Thyroid gland (tissue), 4 donors: ENCODE measurements around the gene CACNA1A. TPM values are rescaled to one million over a fixed set of nuclear protein-coding genes. Genes with fewer than 3 reads are reported as not detected.

Experiments
- DNase-seq, 2 donors: peaks; one replicate each; pipeline ENCODE4 v3.0.0-alpha.2; 2019
- H3K27ac ChIP-seq, 3 donors: fragments of 200-600 bp; sonication (generic); 1 replicate in 2 of 3; 2 replicates in 1 of 3; pipeline ENCODE4 v1.5.1; 2016 to 2019; ENCODE audit warnings: mild to moderate bottlenecking in 1 of 3, moderate library complexity in 1 of 3
- H3K27me3 ChIP-seq: fragments of 200-600 bp; sonication (generic); one replicate; pipeline ENCODE4 v1.5.1; 2019
- H3K36me3 ChIP-seq, 2 donors: fragments of 200-600 bp; sonication (generic); one replicate each; pipeline ENCODE4 v1.5.1; 2016 to 2019
- H3K4me1 ChIP-seq, 2 donors: fragments of 200-600 bp; sonication (generic); one replicate each; pipeline ENCODE4 v1.5.1; 2017 to 2019
- H3K4me3 ChIP-seq, 3 donors: fragments of 200-600 bp; sonication (generic); replicated peaks in 1 of 3; 1 replicate in 2 of 3; 2 replicates in 1 of 3; pipeline ENCODE4 v1.5.1; 2016; ENCODE audit warnings: mild to moderate bottlenecking in 1 of 3
- H3K9me3 ChIP-seq: fragments of 200-600 bp; sonication (generic); one replicate; pipeline ENCODE4 v1.5.1; 2017
- POLR2A ChIP-seq, 2 donors: fragments of 450-650 bp; IDR thresholded peaks; one replicate each; pipeline ENCODE4 v1.6.1; 2017; ENCODE audit warnings: antibody characterized with exemption in 2 of 2, mild to moderate bottlenecking in 2 of 2, moderate library complexity in 1 of 2
- WGBS, 2 donors: methylation state at CpG; one replicate each; pipeline ENCODE4 v1.1.5; 2017; 5-methylcytosine and 5-hydroxymethylcytosine counted together
- intact Hi-C: fragments of 100-400 bp; cut with DNase I; formaldehyde crosslinking; loops from one replicate; pipeline ENCODE4 v1.15.1; 2023
- total RNA-seq, 4 donors: library from RNA; depleted of rRNA; stranded (reverse); fragments of >200 nt; gene quantifications; one replicate each; pipeline ENCODE4 v1.2.3, GENCODE V29; 2016
- TF ChIP-seq, protein P1 (sequence below), 6 experiments: fragments of 200-600 bp in 3 of 6; fragments of 450-650 bp in 3 of 6; sonication (generic) in 3 of 6; IDR thresholded peaks; one replicate each; pipeline ENCODE4 v1.5.1; 2016 to 2019; ENCODE audit warnings: antibody characterized with exemption in 6 of 6, mild to moderate bottlenecking in 2 of 6, inconsistent platforms in 1 of 6, moderate library complexity in 1 of 6

CACNA1A gene
- total RNA-seq, 4 donors from 2014 or later, result 0.27 to 2.5 (median 0.80) TPM

DNA sequence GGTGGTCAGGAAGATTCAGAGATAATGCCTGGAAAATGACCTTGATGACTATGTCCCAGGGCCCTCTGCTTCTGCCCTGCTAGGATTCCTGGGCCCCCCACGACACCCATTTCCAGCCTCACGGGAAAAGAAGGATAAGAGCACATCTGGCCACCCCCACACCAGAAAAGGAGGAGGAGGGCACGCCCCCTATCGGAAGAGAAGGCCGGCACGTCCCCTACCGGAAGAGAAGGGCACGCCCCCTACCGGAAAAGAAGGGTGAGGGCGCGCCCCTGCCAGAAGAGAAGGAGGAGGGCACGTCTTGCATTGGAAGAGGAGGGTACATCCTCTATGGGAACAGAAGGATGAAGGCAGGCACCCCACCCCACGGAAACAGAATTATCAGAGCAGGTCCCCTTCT is 271.8 kb downstream of the CACNA1A start:
- Histone ChIP-seq H3K4me3 (no peak overlapping the region), H3K4me1 (no peaks in the 10 kb centered on the region), H3K27ac (no peak overlapping the region), H3K27me3 (no peaks in the 10 kb centered on the region), H3K9me3 (no peaks in the 10 kb centered on the region), H3K36me3 (no peaks in the 10 kb centered on the region)
- peak; percentile 46 to 63 for DNase-seq
- intact Hi-C loops, result loop anchor here (10.0 kb wide), 1 partner anchor 260 kb away; no protein-coding TSS in a partner anchor
- 12 to 40% methylated on average over 11 to 13 of the region's 13 CpGs for WGBS, 2 donors
- TF ChIP-seq, protein P1, sequence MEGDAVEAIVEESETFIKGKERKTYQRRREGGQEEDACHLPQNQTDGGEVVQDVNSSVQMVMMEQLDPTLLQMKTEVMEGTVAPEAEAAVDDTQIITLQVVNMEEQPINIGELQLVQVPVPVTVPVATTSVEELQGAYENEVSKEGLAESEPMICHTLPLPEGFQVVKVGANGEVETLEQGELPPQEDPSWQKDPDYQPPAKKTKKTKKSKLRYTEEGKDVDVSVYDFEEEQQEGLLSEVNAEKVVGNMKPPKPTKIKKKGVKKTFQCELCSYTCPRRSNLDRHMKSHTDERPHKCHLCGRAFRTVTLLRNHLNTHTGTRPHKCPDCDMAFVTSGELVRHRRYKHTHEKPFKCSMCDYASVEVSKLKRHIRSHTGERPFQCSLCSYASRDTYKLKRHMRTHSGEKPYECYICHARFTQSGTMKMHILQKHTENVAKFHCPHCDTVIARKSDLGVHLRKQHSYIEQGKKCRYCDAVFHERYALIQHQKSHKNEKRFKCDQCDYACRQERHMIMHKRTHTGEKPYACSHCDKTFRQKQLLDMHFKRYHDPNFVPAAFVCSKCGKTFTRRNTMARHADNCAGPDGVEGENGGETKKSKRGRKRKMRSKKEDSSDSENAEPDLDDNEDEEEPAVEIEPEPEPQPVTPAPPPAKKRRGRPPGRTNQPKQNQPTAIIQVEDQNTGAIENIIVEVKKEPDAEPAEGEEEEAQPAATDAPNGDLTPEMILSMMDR (IDR thresholded peaks at IDR 0.05), result peak; percentile 19 to 68 (median 36)
- TF ChIP-seq POLR2A (IDR thresholded peaks at IDR 0.05), result no peak

DNA sequence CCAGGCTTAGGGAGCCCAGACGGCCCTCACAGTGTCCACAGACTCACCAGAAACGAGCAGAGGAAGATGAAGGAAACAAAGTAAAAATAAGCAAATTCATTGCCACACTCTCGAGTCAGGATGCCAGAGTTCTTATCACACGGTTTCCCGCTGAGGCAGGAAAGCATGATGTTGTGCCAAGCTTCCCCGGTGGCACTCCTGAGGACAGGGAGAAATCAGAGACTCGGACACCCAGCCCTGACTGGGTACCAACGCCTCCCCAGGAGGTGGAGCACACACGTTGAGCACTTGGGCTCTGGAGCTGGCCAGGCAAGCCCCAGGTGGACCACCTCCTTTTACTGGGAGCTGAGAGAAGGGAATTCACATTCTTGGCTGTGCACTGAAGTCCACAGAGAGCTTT is 274.6 kb downstream of the CACNA1A start:
- Histone ChIP-seq H3K27me3 (no peaks in the 10 kb centered on the region), H3K36me3 (no peaks in the 10 kb centered on the region), H3K27ac (no peak overlapping the region), H3K4me1 (no peaks in the 10 kb centered on the region), H3K4me3 (no peak overlapping the region), H3K9me3 (no peaks in the 10 kb centered on the region)
- intact Hi-C loops, result loop anchor here (10.0 kb wide), 1 partner anchor 257 kb away; no protein-coding TSS in a partner anchor
- DNase-seq, result no peak
- TF ChIP-seq POLR2A (IDR thresholded peaks at IDR 0.05), result no peak
- TF ChIP-seq, protein P1 (IDR thresholded peaks at IDR 0.05), result no peak
- WGBS, 2 donors, result 21 to 30% methylated on average over 9 of the region's 9 CpGs

DNA sequence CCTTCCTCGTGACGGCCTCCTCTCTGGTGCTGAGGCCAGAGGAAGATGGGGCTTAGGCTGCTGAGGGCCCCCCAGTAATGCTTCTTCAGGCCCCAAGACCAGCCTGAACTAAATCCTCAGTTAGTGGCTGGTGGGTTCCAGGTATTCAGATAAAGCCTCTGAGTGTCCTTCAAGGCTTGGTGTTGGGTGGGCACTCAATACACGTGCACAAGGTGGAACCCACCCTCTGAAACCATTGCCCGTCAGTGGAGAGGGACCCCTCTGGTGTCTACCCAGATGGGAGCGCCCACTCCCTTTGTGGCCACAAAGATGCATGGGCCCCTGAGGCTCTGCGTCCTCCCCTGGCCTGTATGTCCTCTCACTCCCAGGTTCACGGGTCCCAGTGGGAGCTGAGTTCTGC is 277.0 kb downstream of the CACNA1A start:
- no peak for DNase-seq
- H3K27ac ChIP-seq, result no peak overlapping the region
- 77 to 90% methylated on average over 4 to 7 of the region's 7 CpGs for WGBS, 2 donors
- TF ChIP-seq POLR2A (IDR thresholded peaks at IDR 0.05), result no peak
- TF ChIP-seq, protein P1 (IDR thresholded peaks at IDR 0.05), result no peak
- intact Hi-C loops, result no loop called here
- no peak overlapping the region for H3K4me3 ChIP-seq
- no peaks in the 10 kb centered on the region for H3K36me3 ChIP-seq
- H3K9me3 ChIP-seq, result no peaks in the 10 kb centered on the region
- H3K4me1 ChIP-seq, result no peaks in the 10 kb centered on the region
- H3K27me3 ChIP-seq, result no peaks in the 10 kb centered on the region

DNA sequence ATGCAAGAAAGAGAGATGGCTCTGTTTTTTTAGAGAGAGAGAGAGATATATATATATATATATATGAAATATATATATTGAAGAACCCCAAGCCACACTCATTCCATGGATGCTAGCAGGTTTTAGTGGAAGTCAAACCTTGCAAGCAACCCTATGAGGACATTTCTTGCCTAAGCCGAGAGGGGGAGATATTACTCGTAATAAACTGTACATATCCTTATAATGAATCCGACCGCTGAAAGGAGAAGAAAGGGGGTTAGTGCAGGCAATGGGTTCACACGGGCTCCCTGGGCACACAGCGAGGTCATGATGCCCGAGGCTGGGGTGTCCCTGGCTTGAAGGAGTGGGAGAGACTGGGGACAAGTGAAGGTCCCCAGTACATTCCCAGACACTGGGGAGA is 277.7 kb downstream of the CACNA1A start:
- Histone ChIP-seq H3K36me3 (no peaks in the 10 kb centered on the region), H3K4me3 (no peak overlapping the region), H3K27ac (no peak overlapping the region), H3K27me3 (no peaks in the 10 kb centered on the region), H3K4me1 (no peaks in the 10 kb centered on the region), H3K9me3 (no peaks in the 10 kb centered on the region)
- TF ChIP-seq, protein P1 (IDR thresholded peaks at IDR 0.05), result no peak
- TF ChIP-seq POLR2A (IDR thresholded peaks at IDR 0.05), result no peak
- WGBS, 2 donors, result 80 to 89% methylated on average over 7 of the region's 7 CpGs
- DNase-seq, result no peak
- intact Hi-C loops, result no loop called here

DNA sequence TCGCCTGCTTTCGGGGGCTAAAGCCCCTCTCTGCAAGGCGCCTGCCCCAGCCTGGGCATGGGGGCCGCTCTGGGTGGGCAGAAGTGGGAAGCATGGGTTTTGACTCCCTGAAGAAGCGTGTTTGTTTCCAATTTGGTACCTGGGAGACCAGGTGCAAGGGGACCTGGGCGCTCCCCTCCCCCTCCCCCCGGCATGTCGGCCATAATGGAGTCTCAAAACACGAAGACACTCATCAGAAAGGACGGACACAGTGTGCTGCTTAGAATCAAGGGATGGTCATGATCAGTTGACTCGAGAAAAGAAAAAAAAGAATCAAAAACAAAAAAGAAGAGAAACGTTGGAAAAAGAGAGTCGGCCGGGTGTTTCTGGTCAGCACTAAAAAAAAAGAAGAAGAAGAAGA is 279.3 kb downstream of the CACNA1A start:
- no peak for DNase-seq
- TF ChIP-seq POLR2A (IDR thresholded peaks at IDR 0.05), result no peak
- TF ChIP-seq, protein P1 (IDR thresholded peaks at IDR 0.05), result no peak
- H3K27ac ChIP-seq, result no peak overlapping the region
- no peaks in the 10 kb centered on the region for H3K4me1 ChIP-seq
- H3K36me3 ChIP-seq, result no peaks in the 10 kb centered on the region
- H3K27me3 ChIP-seq, result no peaks in the 10 kb centered on the region
- intact Hi-C loops, result no loop called here
- 65 to 77% methylated on average over 13 to 14 of the region's 14 CpGs for WGBS, 2 donors
- no peaks in the 10 kb centered on the region for H3K9me3 ChIP-seq
- no peak overlapping the region for H3K4me3 ChIP-seq
